MM.1S (cell line): ENCODE results near the gene CRADD.

Experiments
- DNase-seq: peaks from one replicate; pipeline ENCODE4 v3.0.0-alpha.2; 2015
- H2AFZ ChIP-seq: fragments of 300-600 bp; sonication (generic); 2 replicates; pipeline ENCODE4 v1.6.0; 2016; ENCODE audit warnings: antibody characterized with exemption, low read length
- H3F3A ChIP-seq: fragments of 300-600 bp; sonication (generic); 2 replicates; pipeline ENCODE4 v1.6.1; 2016; ENCODE audit warnings: mild to moderate bottlenecking, antibody characterized with exemption, low read length, moderate library complexity, mixed read lengths; ENCODE audit not compliant: insufficient read depth
- H3K27ac ChIP-seq: fragments of 300-600 bp; sonication (generic); 2 replicates; pipeline ENCODE4 v1.5.1; 2016; ENCODE audit warnings: mild to moderate bottlenecking, low read length
- H3K27me3 ChIP-seq: fragments of 300-600 bp; sonication (generic); replicated peaks from 2 replicates; pipeline ENCODE4 v1.6.0; 2016; ENCODE audit warnings: low read length; ENCODE audit not compliant: insufficient read depth
- H3K36me3 ChIP-seq: fragments of 300-600 bp; sonication (generic); replicated peaks from 2 replicates; pipeline ENCODE4 v1.6.1; 2016; ENCODE audit warnings: mild to moderate bottlenecking, low read length, mixed read lengths; ENCODE audit not compliant: insufficient read depth
- H3K4me1 ChIP-seq: fragments of 300-600 bp; sonication (generic); 2 replicates; pipeline ENCODE4 v1.6.1; 2016; ENCODE audit warnings: low read length, mixed read lengths
- H3K4me2 ChIP-seq: fragments of 300-600 bp; sonication (generic); 2 replicates; pipeline ENCODE4 v1.6.0; 2016; ENCODE audit warnings: low read depth, low read length
- H3K4me3 ChIP-seq: fragments of 300-600 bp; sonication (generic); 2 replicates; pipeline ENCODE4 v1.5.1; 2016; ENCODE audit warnings: low read length, mixed read lengths
- H3K79me2 ChIP-seq: fragments of 300-600 bp; sonication (generic); 2 replicates; pipeline ENCODE4 v1.6.1; 2016; ENCODE audit warnings: mixed run types, low read length, mixed read lengths
- H3K9ac ChIP-seq: fragments of 300-600 bp; sonication (generic); 2 replicates; pipeline ENCODE4 v1.6.1; 2016; ENCODE audit warnings: low read length, mixed read lengths
- H3K9me2 ChIP-seq: fragments of 300-600 bp; sonication (generic); replicated peaks from 2 replicates; pipeline ENCODE4 v1.6.1; 2016; ENCODE audit warnings: mild to moderate bottlenecking, low read length, mixed read lengths; ENCODE audit not compliant: insufficient read depth
- H3K9me3 ChIP-seq: fragments of 300-600 bp; sonication (generic); replicated peaks from 2 replicates; pipeline ENCODE4 v1.6.1; 2016; ENCODE audit warnings: mild to moderate bottlenecking, low read length, mixed read lengths; ENCODE audit not compliant: insufficient read depth
- H4K20me1 ChIP-seq: fragments of 300-600 bp; sonication (generic); 2 replicates; pipeline ENCODE4 v1.6.1; 2016; ENCODE audit warnings: mild to moderate bottlenecking, low read length, moderate library complexity, mixed read lengths; ENCODE audit not compliant: insufficient read depth
- CTCF ChIP-seq: fragments of 300-600 bp; sonication (generic); IDR thresholded peaks from 2 replicates; pipeline ENCODE4 v1.5.1; 2016; ENCODE audit warnings: antibody characterized with exemption, low read length, mixed read lengths
- EZH2 ChIP-seq: fragments of 300-600 bp; sonication (generic); optimal IDR thresholded peaks from 2 replicates; pipeline ENCODE3; 2017; ENCODE audit warnings: low read depth, mild to moderate bottlenecking, antibody characterized with exemption, low read length, mixed read lengths
- EZH2phosphoT487 ChIP-seq: fragments of 300-600 bp; sonication (generic); IDR thresholded peaks from 2 replicates; pipeline ENCODE4 v1.6.1; 2018; ENCODE audit warnings: antibody characterized with exemption, low read length

CRADD gene

DNA sequence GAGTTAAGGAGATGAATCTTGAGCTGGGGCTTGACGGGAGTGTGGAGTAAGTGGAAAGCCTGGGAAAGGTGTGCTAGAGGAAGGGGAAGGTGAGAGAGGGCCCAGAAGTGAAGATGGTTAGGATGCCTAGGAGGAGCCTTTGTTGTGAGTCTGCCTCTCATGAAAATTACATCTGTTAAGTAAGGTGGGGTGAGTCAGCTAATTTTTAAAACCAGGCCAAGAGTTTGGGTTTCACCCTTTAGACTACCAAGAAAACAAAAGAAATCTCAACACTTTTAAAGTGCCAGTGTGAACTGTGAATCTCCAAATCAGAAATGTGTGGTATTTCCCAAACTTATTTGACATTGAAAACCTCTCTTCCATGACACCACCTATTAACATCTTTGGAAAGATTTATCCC, 185.2 kb downstream of the CRADD start:
- no peaks in the 10 kb centered on the region for H4K20me1 ChIP-seq
- no peak overlapping the region for H3K27ac ChIP-seq
- no peak for DNase-seq
- no peak overlapping the region for H3K9ac ChIP-seq
- no peaks in the 10 kb centered on the region for H3K27me3 ChIP-seq
- H3K4me2 ChIP-seq = no peak overlapping the region
- H2AFZ ChIP-seq = no peak overlapping the region
- H3K4me3 ChIP-seq = no peak overlapping the region
- no peaks in the 10 kb centered on the region for H3K9me2 ChIP-seq
- TF ChIP-seq CTCF (no peak), EZH2 (no peak), EZH2phosphoT487 (no peak)
- no peaks in the 10 kb centered on the region for H3K9me3 ChIP-seq
- no peaks in the 10 kb centered on the region for H3K4me1 ChIP-seq
- no peaks in the 10 kb centered on the region for H3K79me2 ChIP-seq
- H3K36me3 ChIP-seq = no peaks in the 10 kb centered on the region
- H3F3A ChIP-seq = no peaks in the 10 kb centered on the region

DNA sequence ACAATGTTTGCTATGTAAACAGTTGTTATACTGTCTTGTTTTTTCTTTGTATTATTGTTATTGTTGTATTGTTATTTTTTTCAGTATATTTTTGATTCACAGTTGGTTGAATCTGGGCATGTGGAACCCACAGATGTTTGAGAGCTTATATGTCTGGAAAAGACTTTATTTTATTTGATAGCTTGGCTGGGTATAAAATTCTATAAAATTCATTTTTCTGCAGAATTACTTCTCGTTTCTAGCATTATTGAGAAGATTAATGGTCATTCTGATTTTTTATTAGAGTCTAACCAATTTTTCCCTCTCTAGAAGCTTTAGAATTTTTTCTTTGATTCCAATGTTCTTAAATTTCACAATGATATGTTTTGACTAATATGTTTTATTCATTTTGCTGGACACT, 188.6 kb downstream of the CRADD start:
- H3K9ac ChIP-seq = no peak overlapping the region
- H3K27ac ChIP-seq = no peak overlapping the region
- no peaks in the 10 kb centered on the region for H3K4me1 ChIP-seq
- no peaks in the 10 kb centered on the region for H3K36me3 ChIP-seq
- DNase-seq = no peak
- H3K4me3 ChIP-seq = no peak overlapping the region
- no peaks in the 10 kb centered on the region for H3K27me3 ChIP-seq
- H3K4me2 ChIP-seq = no peak overlapping the region
- H3K9me3 ChIP-seq = no peaks in the 10 kb centered on the region
- H2AFZ ChIP-seq = no peak overlapping the region
- no peaks in the 10 kb centered on the region for H3K9me2 ChIP-seq
- H3F3A ChIP-seq = no peaks in the 10 kb centered on the region
- H4K20me1 ChIP-seq = no peaks in the 10 kb centered on the region
- no peaks in the 10 kb centered on the region for H3K79me2 ChIP-seq
- TF ChIP-seq CTCF = no peak
- TF ChIP-seq EZH2phosphoT487 = no peak
- TF ChIP-seq EZH2 = no peak

- no peaks in the 10 kb centered on the region for H3K27me3 ChIP-seq
- H3K9me2 ChIP-seq = no peaks in the 10 kb centered on the region
- H3K9me3 ChIP-seq = no peaks in the 10 kb centered on the region
- no peaks in the 10 kb centered on the region for H3K36me3 ChIP-seq
- H3K4me2 ChIP-seq = no peak overlapping the region
- H4K20me1 ChIP-seq = no peaks in the 10 kb centered on the region
- H3K4me1 ChIP-seq = no peaks in the 10 kb centered on the region
- no peak overlapping the region for H2AFZ ChIP-seq
- H3K9ac ChIP-seq = no peak overlapping the region
- H3K79me2 ChIP-seq = no peaks in the 10 kb centered on the region
- DNase-seq = no peak
- H3F3A ChIP-seq = no peaks in the 10 kb centered on the region
- no peak overlapping the region for H3K27ac ChIP-seq
- H3K4me3 ChIP-seq = no peak overlapping the region
- no peak for TF ChIP-seq EZH2phosphoT487
- no peak for TF ChIP-seq CTCF
- TF ChIP-seq EZH2 = no peak
These were observed 191.6 kb downstream of the CRADD start for GRCh38 chr12:93868771-93869170.
